Psoas muscle (tissue), 8 donors: ENCODE results near the gene TMEM256. TPM values are rescaled to one million over a fixed set of nuclear protein-coding genes. Genes with fewer than 3 reads are reported as not detected.
A peak's percentile ranks its signal among the peaks of the same experiment; 100 is the strongest.

Source experiments
- ATAC-seq, 4 donors: fragments of 200-7000 bp; cut with Tn5 transposase; one replicate each; pipeline ENCODE4 v1.9.1; 2020; ENCODE audit warnings: moderate library complexity in 3 of 4, mild to moderate bottlenecking in 2 of 4
- DNase-seq, 2 donors: peaks; one replicate each; pipeline ENCODE4 v3.0.0-alpha.2; 2020
- H3K27ac ChIP-seq: fragments of 200-600 bp; one replicate; pipeline ENCODE4 v1.8.0; 2022
- H3K27me3 ChIP-seq, 3 donors: fragments of 200-600 bp in 1 of 3; one replicate each; pipeline versions ENCODE4 v1.6.1 to v1.8.0; 2013 to 2022; ENCODE audit warnings: low read length in 2 of 3, mild to moderate bottlenecking in 2 of 3, moderate library complexity in 1 of 3; ENCODE audit not compliant: insufficient read depth in 3 of 3
- H3K36me3 ChIP-seq, 2 donors: fragments of 200-600 bp in 1 of 2; one replicate each; pipeline versions ENCODE4 v1.6.1 to v1.8.0; 2013 to 2022; ENCODE audit warnings: low read depth in 1 of 2, mild to moderate bottlenecking in 1 of 2, moderate library complexity in 1 of 2; ENCODE audit not compliant: insufficient read depth in 1 of 2
- H3K4me1 ChIP-seq: fragments of 200-600 bp; one replicate; pipeline ENCODE4 v1.8.0; 2022
- H3K4me3 ChIP-seq: fragments of 200-600 bp; one replicate; pipeline ENCODE4 v1.8.0; 2022; ENCODE audit warnings: mild to moderate bottlenecking
- H3K9me3 ChIP-seq: fragments of 200-600 bp; one replicate; pipeline ENCODE4 v1.8.0; 2022
- CTCF ChIP-seq: fragments of 200-600 bp; IDR thresholded peaks from one replicate; pipeline ENCODE4 v1.8.0; 2022; ENCODE audit warnings: antibody characterized with exemption
- WGBS, 3 donors: extraction: QIAGEN DNeasy Blood & Tissue Kit; methylation state at CpG; one replicate each; pipeline versions ENCODE4 v1.1.6 to v1.1.7; 2013; 5-methylcytosine and 5-hydroxymethylcytosine counted together
- intact Hi-C, 2 donors: fragments of 100-400 bp; cut with DNase I; formaldehyde crosslinking; loops; one replicate each; pipeline versions ENCODE4 v1.11.0 to v1.14.2; 2022
- polyA plus RNA-seq, 3 donors: library from polyadenylated mRNA; stranded (reverse); fragments of 200-250 nt; gene quantifications; one replicate each; pipeline ENCODE4 v1.2.3, GENCODE V29; 2013
- total RNA-seq, 4 donors: library from RNA; stranded (reverse); fragmentation: NEBNext Ultra II Directional in 2 of 4; extraction: Animal tissue kit (Norgen Biotek cat#: 25700) in 2 of 4; gene quantifications; one replicate each; pipeline versions ENCODE4 v1.2.1 to v1.2.4, GENCODE V29; 2021 to 2023
- donor health status: healthy with polysubstance abuse.
- donor health status: DM: no; HTN: no; CAD: no; lungs with moderate emphysema.
- donor health status: Bipolar disorder and iron deficiency.
- donor health status: healthy.
- donor health status: DM: yes; HTN: yes; CAD: no.
- donor health status: DM: no; HTN: no; CAD: no.
- donor health status: DM: no; HTN: no; CAD: no.
- donor health status: DM: yes; HTN: yes; CAD: no.

The TMEM256 gene
- total and polyA plus RNA-seq, 7 donors: 47.1 to 80.4 (median 62.4) TPM

- Histone ChIP-seq H3K4me3 (no peak overlapping the region), H3K4me1 (peaks cover 43% of the 10 kb centered on the region), H3K27me3 (peaks cover 0 to 7% (median 0%) of the 10 kb centered on the region in 3 donors), H3K9me3 (no peaks in the 10 kb centered on the region), H3K27ac (peak overlapping the region; percentile 100), H3K36me3 (peaks cover 0 to 25% of the 10 kb centered on the region in 2 donors)
- intact Hi-C loops: loop anchor here (2.0 to 5.0 kb wide), 2 partner anchors 35 to 46 kb away; partner anchors contain the start of gene ZBTB4 (in 1 of the 2)
- no peak for TF ChIP-seq CTCF
- no peak for DNase-seq
- 57 to 67% (median 67%) methylated on average over 7 of the region's 7 CpGs for WGBS, 3 donors
- peak in 2 of 4 donors; percentile 15 to 26 for ATAC-seq
Observed at GRCh38 chr17:7443499-7444485, 39.9 kb upstream of the TMEM256 start.

GRCh38 chr17:7442142-7442541, 38.2 kb upstream of the TMEM256 start:
- ATAC-seq (no peak), DNase-seq (no peak)
- intact Hi-C loops: loop anchor here in 1 of 2 donors (5.0 kb wide), 1 partner anchor 45 kb away; no protein-coding TSS in a partner anchor
- peaks cover 0 to 3% (median 0%) of the 10 kb centered on the region in 3 donors for H3K27me3 ChIP-seq
- H3K4me1 ChIP-seq: peaks cover 48% of the 10 kb centered on the region
- WGBS, 3 donors: 83 to 100% (median 87%) methylated on average over 2 of the region's 2 CpGs
- H3K27ac ChIP-seq: peak overlapping the region; percentile 100
- H3K36me3 ChIP-seq: peaks cover 0 to 8% of the 10 kb centered on the region in 2 donors
- no peak overlapping the region for H3K4me3 ChIP-seq
- no peaks in the 10 kb centered on the region for H3K9me3 ChIP-seq
- TF ChIP-seq CTCF: no peak

- H3K27ac ChIP-seq: peak overlapping the region; percentile 100
Observed at GRCh38 chr17:7441266-7441665, 37.4 kb upstream of the TMEM256 start.

GRCh38 chr17:7440834-7441195, 36.9 kb upstream of the TMEM256 start:
- Histone ChIP-seq H3K27me3 (no peaks in the 10 kb centered on the region), H3K4me3 (peak overlapping the region; percentile 72), H3K4me1 (peaks cover 50% of the 10 kb centered on the region), H3K9me3 (no peaks in the 10 kb centered on the region), H3K36me3 (no peaks in the 10 kb centered on the region), H3K27ac (peak overlapping the region; percentile 100)
- no peak for TF ChIP-seq CTCF
- WGBS, 3 donors: 5 to 10% (median 7%) methylated on average over 12 of the region's 12 CpGs
- peak; percentile 31 to 50 (median 36) for ATAC-seq
- DNase-seq: peak; percentile 85 to 88
- intact Hi-C loops: loop anchor here (1.0 to 5.0 kb wide), 3 partner anchors 38 to 44 kb away; partner anchors contain the start of genes POLR2A (in 1 of the 2) and ZBTB4 (in 1 of the 2)

More at GRCh38 chr17:7441266-7441665, 37.4 kb upstream of the TMEM256 start:
- WGBS, 3 donors: 56 to 71% (median 63%) methylated on average over 7 of the region's 7 CpGs
- intact Hi-C loops: loop anchor here in 1 of 2 donors (2.0 to 5.0 kb wide), 2 partner anchors 38 to 44 kb away; partner anchors contain the start of gene ZBTB4
- DNase-seq (no peak), ATAC-seq (no peak)
- no peaks in the 10 kb centered on the region for H3K27me3 ChIP-seq
- no peaks in the 10 kb centered on the region for H3K36me3 ChIP-seq
- no peak for TF ChIP-seq CTCF
- H3K4me3 ChIP-seq: peak overlapping the region; percentile 72
- H3K4me1 ChIP-seq: peaks cover 48% of the 10 kb centered on the region
- no peaks in the 10 kb centered on the region for H3K9me3 ChIP-seq
